Mucosa of stomach (tissue), 1 donor: Measurements from ENCODE around the gene FILIP1.

Experiments used
- H3K27me3 ChIP-seq: one replicate; pipeline ENCODE4 v1.7.0; 2013; ENCODE audit warnings: mild to moderate bottlenecking, low read length; ENCODE audit not compliant: control insufficient read depth, insufficient read depth
- H3K36me3 ChIP-seq: one replicate; pipeline ENCODE4 v1.7.0; 2013; ENCODE audit warnings: low read length; ENCODE audit not compliant: control insufficient read depth, insufficient read depth
- H3K4me1 ChIP-seq: one replicate; pipeline ENCODE4 v1.7.0; 2013; ENCODE audit warnings: mild to moderate bottlenecking, low read length; ENCODE audit not compliant: control insufficient read depth, insufficient read depth
- H3K4me3 ChIP-seq: one replicate; pipeline ENCODE4 v1.7.0; 2013; ENCODE audit warnings: low read length
- H3K9ac ChIP-seq: one replicate; pipeline ENCODE4 v1.7.0; 2013; ENCODE audit warnings: mild to moderate bottlenecking, low read length, moderate library complexity
- H3K9me3 ChIP-seq: one replicate; pipeline ENCODE4 v1.7.0; 2013; ENCODE audit warnings: mild to moderate bottlenecking, low read length, moderate library complexity; ENCODE audit not compliant: control insufficient read depth
- donor health status: Pancreatic carcinoma.

FILIP1 gene

DNA sequence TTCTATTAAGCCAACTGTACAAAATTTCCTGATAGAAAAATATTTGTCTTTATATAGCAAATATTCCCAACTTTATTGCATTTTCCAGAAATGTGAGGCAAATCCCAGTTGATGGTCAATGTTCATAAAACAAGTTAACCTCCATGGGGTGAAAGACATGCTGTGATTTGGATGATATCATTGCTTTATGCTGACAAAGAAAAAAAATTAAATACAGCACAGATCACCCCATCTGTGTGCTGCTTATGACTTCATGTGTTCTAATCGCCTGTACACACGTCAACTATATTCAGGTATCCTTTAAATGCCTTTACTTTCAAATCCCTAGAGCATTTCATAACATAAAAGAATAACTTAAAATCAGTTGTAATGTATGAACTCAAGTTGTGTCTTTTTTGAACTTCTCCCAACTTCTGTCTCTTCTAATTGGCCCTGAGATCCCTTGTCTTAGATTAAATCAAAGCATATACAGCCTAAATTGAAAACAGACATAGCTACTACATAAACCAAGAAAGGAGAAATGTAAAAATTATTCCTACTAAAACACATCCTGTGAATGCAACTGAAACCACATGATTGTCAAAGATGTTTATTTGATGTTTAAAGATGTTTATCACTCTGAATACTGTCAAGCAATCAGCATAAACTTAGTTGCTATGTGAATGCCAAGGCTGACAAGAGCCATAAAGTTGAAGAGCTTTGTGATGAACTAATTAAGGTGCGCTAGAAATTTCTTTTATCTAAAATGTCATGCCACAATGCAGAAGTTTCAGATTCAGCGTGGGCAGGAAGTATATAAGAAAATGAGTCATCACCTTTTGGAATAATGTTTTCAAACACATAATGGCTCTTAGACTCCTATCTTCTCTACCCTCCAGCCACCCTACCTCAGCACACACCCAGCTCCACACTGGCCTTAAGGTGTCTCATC is 68.7 kb downstream of the FILIP1 start:
- H3K9ac ChIP-seq, result no peak overlapping the region
- no peaks in the 10 kb centered on the region for H3K36me3 ChIP-seq
- H3K4me1 ChIP-seq, result no peaks in the 10 kb centered on the region
- H3K4me3 ChIP-seq, result no peak overlapping the region
- H3K27me3 ChIP-seq, result no peaks in the 10 kb centered on the region
- H3K9me3 ChIP-seq, result no peaks in the 10 kb centered on the region

DNA sequence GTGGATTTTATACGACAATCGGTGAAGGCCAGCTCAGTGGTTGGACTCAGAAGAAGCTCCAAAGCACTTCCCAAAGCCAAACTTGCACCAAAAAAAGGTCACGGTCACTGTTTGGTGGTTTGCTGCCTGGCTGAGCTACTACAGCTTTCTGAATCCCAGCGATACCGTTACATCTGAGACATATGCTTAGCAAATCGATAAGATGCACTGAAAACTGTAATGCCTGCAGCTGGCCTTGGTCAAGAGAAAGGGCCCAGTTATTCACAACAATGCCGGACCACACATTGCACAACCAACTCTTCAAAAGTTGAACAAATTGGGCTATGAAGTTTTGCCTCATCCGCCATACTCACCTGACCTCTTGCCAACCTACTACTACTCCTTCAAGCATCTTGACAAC is 70.2 kb downstream of the FILIP1 start:
- no peak overlapping the region for H3K4me3 ChIP-seq
- no peaks in the 10 kb centered on the region for H3K4me1 ChIP-seq

DNA sequence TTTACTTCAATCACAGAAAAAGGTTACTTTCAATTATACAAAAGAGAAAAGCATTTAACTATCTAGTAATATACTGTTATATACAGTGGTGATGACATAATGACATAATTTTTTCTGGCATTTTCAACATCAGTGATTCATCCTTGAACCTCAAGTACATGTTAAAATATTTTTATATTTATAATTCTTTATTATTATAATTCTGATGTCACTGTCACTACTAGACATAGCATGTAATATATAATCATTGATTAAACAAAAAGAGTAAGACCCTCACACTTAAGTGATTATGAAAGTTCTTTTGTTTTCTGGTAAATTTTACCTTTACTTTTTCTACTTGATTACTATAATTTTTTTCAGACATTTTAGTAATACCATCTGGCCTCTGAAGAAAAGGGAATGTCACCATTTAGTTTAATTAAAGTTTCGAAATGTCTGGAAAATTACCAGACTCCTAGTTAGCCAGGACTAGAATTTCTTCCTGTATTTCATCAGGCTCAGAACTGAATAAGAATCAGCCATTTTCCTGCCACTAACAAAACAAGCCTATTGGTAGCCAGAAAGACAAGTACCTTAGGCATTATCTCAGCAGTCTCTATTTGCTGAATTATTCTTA is 71.5 kb downstream of the FILIP1 start:
- Histone ChIP-seq H3K4me1 (no peaks in the 10 kb centered on the region), H3K27me3 (no peaks in the 10 kb centered on the region), H3K9me3 (no peaks in the 10 kb centered on the region), H3K36me3 (no peaks in the 10 kb centered on the region), H3K4me3 (no peak overlapping the region), H3K9ac (no peak overlapping the region)

More for the DNA sequence above, 70.2 kb downstream of the FILIP1 start:
- Histone ChIP-seq H3K9me3 (no peaks in the 10 kb centered on the region), H3K27me3 (no peaks in the 10 kb centered on the region), H3K36me3 (no peaks in the 10 kb centered on the region), H3K9ac (no peak overlapping the region)

DNA sequence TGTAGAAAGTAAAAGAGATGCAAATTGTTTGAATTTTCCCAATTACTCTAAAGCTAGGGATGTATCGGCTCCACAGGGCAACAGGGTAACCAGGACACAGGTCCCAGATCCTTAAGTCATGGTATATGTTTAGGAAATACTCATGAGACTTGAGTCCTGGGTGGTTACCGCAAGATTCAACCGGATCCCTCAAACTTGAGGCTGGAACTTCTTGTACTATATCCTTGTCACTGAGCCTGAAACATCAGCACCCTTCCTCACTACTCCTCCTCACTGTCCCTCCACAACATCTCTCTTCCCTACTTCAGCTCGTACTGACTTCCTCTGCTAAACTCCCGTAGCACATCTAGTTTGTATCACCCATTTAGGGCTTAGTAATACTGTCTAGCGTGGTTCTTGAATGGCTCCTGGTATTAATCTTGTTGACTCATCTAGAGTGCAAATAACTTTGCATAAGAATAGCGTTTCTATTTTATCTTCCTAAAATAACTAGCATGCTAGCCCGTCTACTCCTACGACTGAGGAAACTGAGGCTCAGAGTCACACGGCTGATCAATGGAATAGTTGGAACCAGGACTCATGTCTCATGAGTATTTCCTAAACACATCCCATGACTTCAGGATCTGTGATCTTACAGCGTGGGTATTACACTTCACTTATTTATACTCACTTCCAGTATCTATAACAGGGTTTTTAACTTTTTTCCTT is 72.1 kb downstream of the FILIP1 start:
- no peaks in the 10 kb centered on the region for H3K27me3 ChIP-seq
- no peaks in the 10 kb centered on the region for H3K4me1 ChIP-seq
- H3K4me3 ChIP-seq, result no peak overlapping the region
- no peak overlapping the region for H3K9ac ChIP-seq
- H3K36me3 ChIP-seq, result no peaks in the 10 kb centered on the region
- no peaks in the 10 kb centered on the region for H3K9me3 ChIP-seq

DNA sequence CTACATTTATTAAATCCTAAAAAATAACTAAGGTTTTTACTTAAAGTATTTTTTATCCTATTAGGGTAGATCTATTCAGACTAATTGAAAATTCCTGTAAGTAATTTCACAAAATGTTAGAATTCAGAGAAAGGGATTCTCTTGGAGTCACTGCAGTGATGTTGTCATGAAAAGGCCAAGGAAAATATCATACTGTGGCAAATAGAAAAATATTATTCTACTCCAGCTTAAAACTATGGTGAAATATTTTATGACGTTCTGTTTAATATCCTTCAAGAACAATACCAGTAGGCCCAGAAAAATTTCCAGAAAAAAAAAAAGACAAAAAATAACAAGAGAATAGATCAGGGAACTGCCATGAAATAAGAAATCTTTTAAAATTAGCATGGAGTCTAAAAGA is 73.6 kb downstream of the FILIP1 start:
- H3K36me3 ChIP-seq, result no peaks in the 10 kb centered on the region
- no peaks in the 10 kb centered on the region for H3K4me1 ChIP-seq
- H3K9ac ChIP-seq, result no peak overlapping the region
- no peak overlapping the region for H3K4me3 ChIP-seq
- peaks cover 3% of the 10 kb centered on the region for H3K27me3 ChIP-seq
- no peaks in the 10 kb centered on the region for H3K9me3 ChIP-seq

DNA sequence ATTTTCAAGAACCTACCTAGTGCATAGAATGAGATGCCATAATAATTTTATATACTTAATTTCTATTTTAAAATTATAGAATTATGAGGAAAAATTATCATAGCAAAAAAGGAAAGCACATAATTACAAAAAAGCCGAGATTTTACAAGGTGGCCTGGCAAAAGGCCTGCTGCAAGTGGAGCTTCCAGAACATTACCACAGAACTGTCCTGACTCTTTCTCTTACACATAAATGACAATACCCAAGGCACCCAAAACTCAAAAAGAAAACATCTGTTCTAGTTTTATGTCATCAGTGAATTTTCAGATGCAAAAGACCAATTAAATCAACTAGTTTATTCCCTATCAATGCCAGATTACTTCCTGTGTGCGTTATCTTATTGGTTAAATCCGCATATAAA is 74.2 kb downstream of the FILIP1 start:
- H3K27me3 ChIP-seq, result peaks cover 3% of the 10 kb centered on the region
- no peaks in the 10 kb centered on the region for H3K4me1 ChIP-seq
- no peaks in the 10 kb centered on the region for H3K36me3 ChIP-seq
- no peaks in the 10 kb centered on the region for H3K9me3 ChIP-seq
- no peak overlapping the region for H3K9ac ChIP-seq
- no peak overlapping the region for H3K4me3 ChIP-seq

DNA sequence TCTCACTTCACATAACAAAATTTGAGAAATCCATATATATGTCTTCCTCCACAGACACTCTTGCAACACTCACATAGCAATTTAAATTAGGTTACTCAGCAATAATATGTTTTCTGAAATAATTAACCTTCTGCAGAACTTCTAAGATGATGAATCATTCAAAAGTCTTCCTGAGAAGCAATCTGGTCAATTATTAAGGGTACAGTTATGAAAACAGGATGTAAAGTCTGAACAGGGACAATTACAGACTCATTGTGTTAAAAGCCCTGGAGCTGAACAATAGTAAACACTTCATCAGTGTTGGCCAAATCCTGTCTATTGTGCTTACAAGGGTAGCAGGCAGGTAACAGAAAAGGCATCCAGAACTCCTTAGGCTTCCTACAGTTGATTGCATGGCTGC is 75.4 kb downstream of the FILIP1 start:
- Histone ChIP-seq H3K36me3 (no peaks in the 10 kb centered on the region), H3K27me3 (peaks cover 3% of the 10 kb centered on the region), H3K9me3 (no peaks in the 10 kb centered on the region), H3K9ac (no peak overlapping the region), H3K4me1 (peaks cover 7% of the 10 kb centered on the region), H3K4me3 (no peak overlapping the region)

DNA sequence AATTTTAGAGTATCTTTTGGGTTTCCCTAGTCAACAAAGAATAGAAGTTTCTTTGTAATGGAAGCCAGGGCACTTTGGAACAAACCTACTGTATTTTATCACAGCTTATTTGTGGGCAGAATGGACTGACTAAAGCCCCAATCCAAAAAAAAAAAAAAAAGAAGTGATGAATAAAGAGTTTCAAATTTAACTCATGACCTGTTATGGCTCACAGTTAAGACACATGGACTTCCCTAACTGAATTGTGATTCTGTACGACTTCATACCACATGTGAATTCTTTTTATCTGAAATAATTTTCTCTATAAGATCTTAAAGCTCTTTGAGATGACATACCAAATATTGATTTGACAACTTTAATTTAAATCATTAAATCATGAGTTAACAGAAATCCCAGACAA is 77.2 kb downstream of the FILIP1 start:
- peaks cover 3% of the 10 kb centered on the region for H3K27me3 ChIP-seq
- peaks cover 14% of the 10 kb centered on the region for H3K4me1 ChIP-seq
- H3K36me3 ChIP-seq, result no peaks in the 10 kb centered on the region
- H3K9ac ChIP-seq, result no peak overlapping the region
- H3K9me3 ChIP-seq, result no peaks in the 10 kb centered on the region
- H3K4me3 ChIP-seq, result no peak overlapping the region

DNA sequence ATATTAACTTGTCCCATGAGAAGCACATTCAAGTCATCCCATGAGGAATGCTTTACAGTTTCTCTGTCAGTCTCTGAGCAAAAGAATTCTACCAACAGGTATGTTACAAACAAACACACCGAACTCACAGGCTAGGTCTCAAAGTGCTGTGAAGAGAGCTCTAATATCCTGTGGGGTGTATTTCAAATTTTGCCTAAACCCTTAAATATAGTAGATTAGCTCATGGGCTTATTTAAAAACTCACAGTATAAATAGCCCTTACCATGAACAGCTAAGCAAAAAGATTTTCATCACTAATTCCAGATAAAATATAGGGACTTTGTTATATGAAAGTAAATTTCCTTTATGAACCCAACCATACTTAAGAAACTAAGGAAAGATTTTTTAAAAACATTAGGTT is 77.8 kb downstream of the FILIP1 start:
- peaks cover 14% of the 10 kb centered on the region for H3K4me1 ChIP-seq
- H3K36me3 ChIP-seq, result no peaks in the 10 kb centered on the region
- H3K27me3 ChIP-seq, result peaks cover 3% of the 10 kb centered on the region
- no peak overlapping the region for H3K9ac ChIP-seq
- no peak overlapping the region for H3K4me3 ChIP-seq
- H3K9me3 ChIP-seq, result no peaks in the 10 kb centered on the region

DNA sequence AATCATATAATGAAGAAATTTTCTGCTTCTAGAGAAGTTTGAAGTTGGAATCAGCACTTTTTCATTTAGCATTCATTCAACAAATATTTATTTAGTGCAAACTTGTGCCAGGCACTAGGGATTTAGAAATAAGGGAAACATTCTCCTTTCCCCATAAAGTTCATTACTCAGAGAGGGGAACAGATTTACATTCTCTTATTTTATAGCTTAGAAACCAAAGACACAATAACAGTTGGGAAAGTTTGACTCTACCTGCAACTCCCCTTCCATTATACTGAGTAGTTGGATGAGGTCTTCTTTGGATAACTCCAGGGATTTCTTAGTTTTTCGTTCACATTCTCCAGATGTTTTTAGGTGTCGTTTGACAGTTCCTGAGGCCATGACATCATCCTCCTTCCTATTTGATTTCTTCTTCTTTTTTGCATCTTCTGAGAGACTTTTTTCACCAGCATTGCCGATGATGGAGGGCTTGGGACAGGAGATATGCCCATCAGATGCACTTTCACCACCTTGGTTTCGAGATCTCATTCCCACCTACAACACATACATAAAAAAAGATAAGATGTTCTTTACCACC is 79.1 kb downstream of the FILIP1 start:
- Histone ChIP-seq H3K9ac (no peak overlapping the region), H3K9me3 (no peaks in the 10 kb centered on the region), H3K4me3 (no peak overlapping the region), H3K27me3 (peaks cover 3% of the 10 kb centered on the region), H3K36me3 (no peaks in the 10 kb centered on the region), H3K4me1 (peaks cover 14% of the 10 kb centered on the region)

DNA sequence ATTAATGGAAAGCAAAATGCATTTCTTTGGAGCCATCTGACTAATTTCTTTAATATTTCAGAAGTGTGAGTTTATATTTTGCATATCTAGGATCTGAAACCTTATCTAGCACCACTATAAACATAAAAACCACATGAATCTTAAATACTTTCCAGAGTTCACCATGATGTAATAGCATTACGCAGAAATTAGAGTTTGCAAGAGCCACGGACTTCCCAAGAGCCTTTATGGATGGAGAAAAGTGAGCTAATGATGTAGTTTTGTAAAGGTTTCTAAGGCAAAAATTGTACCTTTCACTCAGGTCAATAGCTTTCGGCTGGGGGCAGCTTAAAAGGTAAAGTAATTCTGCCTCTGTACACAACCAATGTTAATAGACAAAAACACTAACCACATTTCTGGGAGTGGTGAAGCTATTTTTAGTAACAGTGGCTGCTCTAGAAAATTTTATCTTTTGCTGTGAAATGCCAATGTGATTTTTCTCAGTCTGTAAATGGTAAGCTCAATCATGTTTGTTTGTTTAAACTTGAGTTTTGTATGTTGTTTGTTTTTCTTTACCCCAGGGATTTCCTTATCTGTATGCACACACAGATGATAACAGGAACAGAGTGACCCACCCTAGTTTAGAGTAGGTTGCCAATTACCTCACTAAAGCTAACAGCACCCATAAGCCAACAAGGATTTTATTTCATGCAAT is 80.5 kb downstream of the FILIP1 start:
- Histone ChIP-seq H3K27me3 (peaks cover 3% of the 10 kb centered on the region), H3K9me3 (no peaks in the 10 kb centered on the region), H3K4me1 (peaks cover 14% of the 10 kb centered on the region), H3K4me3 (no peak overlapping the region), H3K36me3 (no peaks in the 10 kb centered on the region), H3K9ac (no peak overlapping the region)
